Transverse colon (tissue), 3 donors: ENCODE measurements around the gene FAM174C.
A peak's percentile ranks its signal among the peaks of the same experiment; 100 is the strongest.

Experiments used
- CTCF ChIP-seq, 5 experiments: fragments of 200-600 bp in 3 of 5; fragments of 450-650 bp in 2 of 5; sonication (generic) in 3 of 5; IDR thresholded peaks; 1 replicate in 2 of 5; 2 replicates in 3 of 5; pipeline ENCODE4 v1.5.1; 2016 to 2017; ENCODE audit warnings: antibody characterized with exemption in 5 of 5, inconsistent platforms in 3 of 5, mild to moderate bottlenecking in 2 of 5, moderate library complexity in 1 of 5
- EP300 ChIP-seq: sonication (generic); formaldehyde crosslinking; IDR thresholded peaks from one replicate; pipeline ENCODE4 v1.6.1; 2017; ENCODE audit warnings: antibody characterized with exemption, low read depth
- POLR2A ChIP-seq: fragments of 450-650 bp; IDR thresholded peaks from one replicate; pipeline ENCODE4 v1.6.1; 2016; ENCODE audit warnings: antibody characterized with exemption, mild to moderate bottlenecking, moderate library complexity

DNA sequence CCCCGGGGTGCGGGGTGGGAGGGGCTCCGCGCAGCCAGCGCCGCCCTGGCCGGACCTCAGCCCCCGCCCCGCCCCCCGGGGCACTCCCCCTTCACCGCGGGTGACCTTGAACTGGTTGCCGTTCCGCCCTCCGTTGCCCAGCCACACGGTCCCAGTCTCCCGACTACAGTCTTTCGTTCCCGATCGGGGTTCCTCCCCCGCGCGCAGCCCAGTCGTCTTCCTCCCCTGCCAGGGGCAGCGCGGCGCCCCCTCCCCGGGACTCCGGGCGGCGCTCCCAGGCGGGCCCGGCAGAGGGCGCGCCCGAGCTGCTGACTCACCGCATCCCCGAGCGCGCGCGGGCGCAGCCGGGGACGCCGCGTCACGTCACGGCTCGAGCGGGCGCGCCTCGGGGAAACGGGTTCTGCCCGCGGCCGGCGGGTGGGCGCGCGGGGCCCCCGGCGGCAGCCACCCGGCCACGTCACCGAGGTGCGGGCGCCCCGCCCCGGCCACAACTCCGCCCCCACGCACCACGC, 26.5 kb upstream of the FAM174C start:
- TF ChIP-seq CTCF (IDR thresholded peaks at IDR 0.05) (peak; percentile 69 to 92 (median 84)), POLR2A (no peak), EP300 (no peak)
